NCI-H1436 treated with DMSO at 0.1 percent for 48 hours (cell line): ENCODE measurements around the gene ZNF385C.

Experiments
- DNase-seq: peaks from one replicate; lab custom pipeline; 2025; lab: John Stamatoyannopoulos, UW

Gene ZNF385C

DNA sequence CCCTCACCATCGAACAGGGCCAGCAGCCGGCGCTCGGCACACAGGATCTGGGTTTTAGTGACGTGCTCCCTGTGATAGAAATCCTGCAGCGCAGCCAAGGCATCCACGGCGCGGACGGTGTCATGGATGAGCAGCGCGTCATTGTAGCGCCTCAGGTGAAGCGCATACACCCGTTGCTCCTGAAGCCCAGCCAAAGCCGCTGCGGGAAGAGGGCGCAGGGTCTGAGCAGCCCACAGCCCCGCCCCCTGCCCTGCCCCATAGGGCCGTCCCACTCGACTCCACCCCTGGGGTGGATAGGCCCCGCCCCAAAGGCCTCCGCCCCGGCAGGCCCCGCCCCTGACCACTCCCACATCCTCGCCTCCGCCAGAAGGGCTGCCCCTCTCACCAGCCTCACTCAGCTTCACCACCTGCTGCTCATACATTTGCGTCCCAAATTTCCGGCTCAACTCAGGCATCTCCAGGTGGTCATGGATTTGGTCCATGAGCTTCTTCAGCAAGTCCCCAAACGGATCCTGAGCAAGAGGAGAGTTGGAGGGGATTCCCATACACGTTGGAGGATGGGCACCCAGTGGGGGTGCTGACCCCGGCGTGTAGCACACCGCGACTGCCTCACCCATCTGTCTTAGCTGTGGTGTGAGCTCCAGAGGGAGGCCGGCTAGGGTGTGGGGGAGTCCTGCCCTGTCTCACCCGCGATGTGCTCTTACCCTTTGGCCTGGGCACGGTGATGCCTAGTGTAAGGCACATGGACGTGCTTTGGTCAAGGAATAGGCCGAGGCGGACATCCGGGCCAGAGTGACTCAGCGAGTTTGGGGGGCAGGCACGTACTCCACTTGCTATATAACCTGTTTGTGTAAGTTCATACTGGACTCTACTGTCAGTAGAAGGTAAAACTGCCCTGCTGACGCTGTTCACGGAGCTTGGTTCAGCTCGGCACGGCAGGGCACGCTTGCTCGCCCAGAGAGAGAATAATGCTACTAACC is 9.6 kb upstream of the ZNF385C start:
- no peak for DNase-seq

DNA sequence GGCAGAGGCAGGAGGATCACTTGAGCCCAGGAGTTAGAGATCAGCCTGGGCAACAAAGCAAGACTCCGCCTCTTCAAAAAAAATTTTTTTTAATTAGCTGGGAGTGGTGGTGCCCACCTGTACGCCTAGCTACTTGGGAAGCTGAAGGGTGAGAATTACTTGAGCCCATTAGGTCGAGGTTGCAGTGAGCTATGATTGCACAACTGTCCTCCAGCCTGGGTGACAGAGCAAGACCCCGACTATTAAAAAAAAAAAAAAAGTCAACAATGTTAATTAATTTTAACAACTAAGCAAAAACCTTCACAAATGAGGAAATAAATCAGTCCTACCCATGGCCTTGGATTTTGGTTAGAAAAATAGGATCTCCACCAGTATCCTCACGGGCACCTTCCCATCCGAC is 8.9 kb upstream of the ZNF385C start:
- DNase-seq, result no peak

DNA sequence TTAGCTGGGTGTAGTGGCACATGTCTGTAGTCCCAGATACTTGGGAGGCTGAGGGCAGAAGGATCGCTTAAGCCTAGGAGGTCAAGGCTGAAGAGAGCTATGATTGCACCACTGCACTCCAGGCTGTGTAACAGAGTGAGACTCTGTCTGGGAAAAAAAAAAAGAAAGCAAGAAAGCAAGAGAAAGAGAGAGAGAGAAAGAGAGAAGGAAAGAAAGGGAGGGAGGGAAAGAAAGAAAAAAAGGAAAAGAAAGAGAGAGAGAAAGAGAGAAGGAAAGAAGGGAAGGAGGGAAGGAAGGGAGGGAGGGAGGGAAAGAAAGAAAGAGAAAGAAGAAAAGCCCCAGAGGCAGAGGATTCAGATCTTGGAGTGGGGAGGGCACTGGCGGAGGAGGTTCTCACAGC is 7.7 kb upstream of the ZNF385C start:
- no peak for DNase-seq

DNA sequence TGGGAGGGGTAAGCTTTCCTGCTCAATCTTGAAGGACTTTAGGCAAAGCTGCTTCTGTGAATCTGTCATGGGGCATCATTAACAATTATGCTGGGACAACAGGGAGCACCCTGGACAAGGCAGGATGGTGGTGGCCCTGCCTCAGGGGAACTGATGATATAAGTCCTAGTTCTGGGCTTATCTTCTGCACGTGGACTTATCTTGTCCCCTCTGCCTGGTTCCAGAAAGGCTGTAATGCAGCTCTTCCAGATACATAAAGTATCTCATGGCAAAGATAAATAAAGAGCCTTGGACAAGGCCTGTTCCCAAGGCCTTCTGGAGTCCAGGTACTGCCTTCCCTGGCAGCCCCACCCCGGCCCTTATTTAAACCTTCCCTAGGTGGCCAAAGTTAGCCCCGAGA is 6.0 kb upstream of the ZNF385C start:
- DNase-seq, result no peak

DNA sequence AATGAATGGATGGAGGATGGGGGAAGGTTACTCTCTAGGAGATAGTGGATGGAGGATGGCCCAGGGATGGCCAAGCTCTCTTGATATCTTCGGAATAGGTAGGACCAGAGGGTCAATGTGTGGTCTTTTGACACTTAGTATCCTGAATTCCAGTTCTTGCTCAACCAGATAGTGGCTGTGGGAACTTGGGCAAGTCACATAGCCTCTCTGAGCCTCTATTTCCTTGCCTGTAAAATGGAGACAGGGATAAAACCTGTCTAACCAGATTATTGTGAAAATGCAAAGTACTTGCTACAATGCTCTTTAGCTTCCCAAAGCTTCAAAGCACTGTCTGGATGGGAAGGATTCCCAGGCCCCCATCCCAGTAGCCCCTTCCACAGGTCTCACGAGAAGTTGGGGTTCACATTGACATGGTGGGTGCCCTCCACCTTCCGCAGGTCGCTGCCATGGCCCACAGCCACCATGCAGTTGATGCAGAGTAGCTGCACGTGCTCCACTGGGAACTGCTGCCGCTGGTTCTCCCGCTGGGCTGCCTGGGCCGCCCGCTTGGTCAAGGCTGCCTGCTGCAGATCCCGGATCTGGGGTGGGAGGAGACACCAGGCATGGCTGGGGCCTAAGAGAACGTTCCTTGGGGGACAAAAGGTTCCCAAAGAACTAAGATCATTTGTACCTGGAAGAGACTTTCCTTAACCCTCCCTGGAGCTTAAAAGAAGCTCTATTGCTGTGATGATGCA is 5.1 kb upstream of the ZNF385C start:
- no peak for DNase-seq

DNA sequence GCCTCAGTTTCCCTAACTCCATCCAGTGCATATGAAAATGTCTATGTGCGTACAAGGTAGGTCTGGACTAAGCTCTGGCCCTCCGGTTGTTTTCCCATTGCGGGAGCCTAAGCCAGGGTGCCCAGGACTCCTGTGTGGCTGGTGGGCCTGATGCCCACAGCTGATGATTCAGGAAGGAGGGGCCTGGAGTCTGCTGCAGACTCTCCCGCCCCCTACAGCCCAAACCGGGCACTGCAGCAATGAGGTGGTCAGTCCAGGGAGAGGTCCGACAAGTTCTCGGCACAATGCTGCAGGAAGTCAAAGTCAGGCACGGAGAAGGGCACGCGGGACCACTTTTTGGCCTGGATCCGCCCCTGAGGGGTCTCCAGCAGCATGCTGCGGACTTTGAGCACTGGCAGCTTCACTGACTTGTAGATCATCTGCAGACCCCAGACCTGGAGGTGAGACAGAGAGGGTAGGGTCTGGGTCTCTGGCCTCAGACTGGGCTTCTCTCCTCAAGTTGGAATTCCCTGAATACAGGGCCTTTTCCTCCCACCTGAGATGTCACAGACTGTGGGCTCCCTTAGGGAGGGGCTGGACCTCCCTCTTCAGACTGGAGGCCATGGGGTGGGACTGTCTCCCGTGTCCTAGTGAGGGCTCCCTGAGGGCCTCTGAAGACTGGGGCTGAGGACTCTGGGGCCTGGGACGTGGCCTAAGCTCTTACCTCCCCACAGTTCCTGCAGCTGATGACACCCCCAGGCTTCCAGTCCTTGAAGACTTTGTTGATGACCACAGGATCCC is 3.4 kb upstream of the ZNF385C start:
- no peak for DNase-seq

DNA sequence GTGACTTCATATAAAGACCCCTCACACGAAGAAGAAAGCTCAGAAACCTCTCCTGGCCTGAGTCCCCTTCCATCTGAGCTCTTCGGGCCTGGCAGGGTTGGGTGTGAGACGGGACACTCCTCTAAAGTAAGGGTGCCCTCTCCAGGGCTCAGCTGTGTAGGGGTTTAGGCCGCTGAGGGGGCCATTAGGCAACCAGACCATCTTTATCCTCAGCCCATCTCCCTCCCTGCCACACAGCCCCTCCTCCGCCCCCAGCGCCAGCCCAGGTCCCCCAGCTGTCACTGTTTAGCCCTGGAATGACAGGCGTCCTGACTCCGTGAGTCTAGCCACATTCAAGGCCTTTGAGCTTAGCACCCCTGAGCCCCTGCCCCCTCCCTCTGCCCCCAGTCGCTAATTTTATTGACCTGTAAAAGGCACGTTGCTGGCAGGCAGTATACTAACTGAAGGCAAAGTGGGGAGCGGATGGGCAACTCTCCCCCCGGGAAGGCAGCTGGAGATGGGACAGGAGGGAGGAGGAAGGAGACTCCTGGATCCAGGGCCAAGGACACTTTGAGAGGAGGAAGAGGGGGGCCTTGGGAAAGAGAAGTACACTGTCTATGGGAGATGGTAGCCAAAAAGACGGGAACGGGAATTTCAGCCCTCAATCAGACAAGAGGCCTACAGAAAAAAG is 592 bp upstream of the ZNF385C start:
- DNase-seq, result no peak

DNA sequence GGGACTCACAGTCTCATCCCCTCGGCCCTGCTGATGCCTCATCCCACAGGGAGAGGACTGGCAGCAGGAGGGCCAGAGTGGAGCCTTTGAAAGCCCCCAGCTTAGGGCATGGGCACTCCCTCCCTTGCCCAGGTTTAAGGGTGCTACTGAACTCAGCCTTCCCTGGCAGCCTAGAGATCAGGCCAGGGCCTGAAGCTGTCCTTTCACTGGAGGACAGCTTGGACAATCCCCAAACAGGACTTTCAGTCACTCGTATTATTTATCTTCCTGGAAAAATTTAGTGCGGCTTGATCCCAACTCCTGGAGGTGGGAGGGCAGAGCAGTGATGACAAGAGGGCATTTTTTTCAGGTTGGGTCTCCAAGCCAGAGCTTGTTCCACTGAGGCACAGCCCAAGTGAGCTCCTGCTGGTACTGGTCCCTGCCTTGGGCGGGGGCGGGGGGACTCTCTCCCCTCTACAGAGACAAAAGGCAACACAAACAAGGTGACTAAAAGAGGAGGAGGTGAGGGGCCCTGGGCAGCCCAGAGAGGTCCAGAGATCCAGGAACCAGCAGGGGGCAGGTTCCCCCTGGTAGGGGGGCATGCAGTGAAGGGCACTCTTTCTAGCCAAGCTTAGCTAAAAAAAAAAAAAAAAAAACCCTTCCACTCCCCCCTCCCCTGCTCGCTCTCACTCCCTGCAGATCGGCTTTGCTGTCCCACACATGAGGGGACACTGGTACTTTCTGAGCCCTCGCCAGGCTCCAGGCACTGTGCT is 1.7 kb downstream of the ZNF385C start:
- DNase-seq, result no peak

DNA sequence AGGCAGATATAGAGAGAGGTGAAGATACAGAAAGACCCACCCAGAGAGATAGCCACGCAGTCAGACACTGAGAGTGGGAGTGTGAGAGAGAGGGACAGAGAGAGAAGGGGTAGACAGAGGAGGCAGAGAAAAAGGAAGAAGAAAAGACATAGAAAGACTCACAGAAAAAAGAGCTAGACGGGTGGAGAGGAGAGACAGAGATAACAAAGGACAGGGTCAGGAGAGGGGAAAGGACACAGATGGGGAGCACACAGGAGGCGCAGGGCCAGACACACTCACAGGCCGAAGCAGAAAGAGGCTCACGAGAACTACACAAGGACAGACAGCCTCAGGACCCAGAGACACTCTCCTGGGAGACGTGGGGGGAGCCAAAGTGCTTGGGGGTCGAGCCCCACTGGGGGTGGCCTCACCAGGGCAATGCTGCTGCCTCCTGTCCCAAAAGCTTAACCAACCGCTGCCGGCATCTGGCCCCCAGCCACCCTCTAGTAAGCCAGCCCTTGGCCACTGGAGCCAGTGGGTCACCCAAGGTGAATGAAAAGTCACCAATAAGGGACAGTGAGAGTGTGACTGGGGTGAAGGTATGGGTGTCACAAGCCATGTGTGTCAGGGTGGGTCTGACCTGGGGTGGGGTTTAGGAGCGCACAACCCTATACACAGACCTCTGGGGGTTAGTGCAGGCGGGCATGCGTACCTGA is 3.8 kb downstream of the ZNF385C start:
- no peak for DNase-seq

DNA sequence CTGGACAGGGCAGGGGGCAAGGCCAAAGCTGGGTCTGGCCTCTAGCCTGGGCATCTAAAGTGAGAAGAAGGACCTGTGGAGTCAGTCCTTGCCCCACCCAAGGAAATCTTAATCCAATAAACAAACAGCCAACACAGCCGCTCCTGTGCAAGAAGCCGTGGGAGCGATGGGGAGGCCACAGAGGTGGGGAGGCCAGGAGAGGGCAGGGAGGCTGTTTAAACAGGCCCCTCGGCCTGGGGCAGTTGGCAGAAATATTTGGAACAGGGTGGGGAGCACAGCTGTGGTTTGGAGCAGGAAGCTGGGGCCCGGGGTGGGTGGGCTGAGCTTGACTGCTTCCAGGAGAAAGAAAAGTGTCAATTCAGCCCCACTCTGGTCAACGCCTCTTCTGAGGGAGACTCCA is 5.3 kb downstream of the ZNF385C start:
- no peak for DNase-seq

DNA sequence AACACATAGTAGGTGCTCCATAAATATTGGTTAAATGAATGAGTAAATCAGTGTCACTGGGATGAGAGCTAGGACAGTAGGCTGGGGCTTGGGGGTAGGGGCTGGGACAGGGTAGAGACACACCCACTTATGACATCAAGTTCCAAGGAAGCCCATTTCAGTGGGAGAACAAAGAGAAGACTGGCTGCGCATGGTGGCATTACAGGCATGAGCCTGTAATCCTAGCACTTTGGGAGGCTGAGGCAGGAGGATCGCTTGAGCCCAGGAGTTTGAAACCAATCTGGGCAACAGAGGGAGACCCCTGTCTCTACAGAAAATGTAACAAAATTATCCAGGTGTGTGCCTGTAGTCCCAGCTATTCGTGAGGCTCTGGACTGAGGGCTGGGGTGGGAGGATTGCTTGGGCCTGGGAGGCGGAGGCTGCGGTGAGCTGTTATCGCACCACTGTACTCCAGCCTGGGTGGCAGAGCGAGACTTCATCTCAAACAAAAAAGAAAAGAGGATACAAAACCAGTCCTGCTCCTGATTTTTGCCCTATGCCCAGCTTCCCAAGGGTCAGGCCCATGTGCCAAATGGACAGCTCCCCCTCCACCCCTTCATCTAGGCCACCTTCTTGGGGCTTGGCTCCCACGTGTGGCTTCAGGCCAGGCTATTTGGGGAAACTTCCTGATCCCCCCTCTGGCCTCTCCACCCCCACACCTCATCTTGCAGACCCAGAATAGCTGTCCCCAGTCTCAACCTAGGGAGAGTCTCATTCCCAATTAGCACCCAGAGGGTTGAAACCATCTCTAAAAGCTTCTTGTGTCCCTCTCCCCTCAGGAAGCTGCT is 7.1 kb downstream of the ZNF385C start:
- no peak for DNase-seq

DNA sequence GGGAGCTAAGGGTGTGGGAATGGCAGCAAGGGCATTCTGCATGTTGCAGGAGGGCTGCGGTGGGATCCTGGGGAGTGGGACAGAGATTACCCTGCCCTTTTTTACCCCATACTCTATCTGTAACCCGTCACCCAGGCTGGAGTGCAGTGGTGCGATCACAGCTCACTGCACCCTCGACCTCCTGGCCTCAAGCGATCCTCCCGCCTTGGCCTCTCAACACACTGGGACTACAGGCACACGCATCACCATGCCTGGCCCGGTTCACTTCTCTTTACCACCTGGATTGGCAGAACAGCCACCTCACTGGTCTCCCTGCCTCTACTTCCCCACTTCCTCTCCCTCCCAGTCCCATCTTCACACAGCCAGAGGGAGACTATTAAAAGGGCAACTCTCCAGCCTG is 9.5 kb downstream of the ZNF385C start:
- DNase-seq, result no peak

DNA sequence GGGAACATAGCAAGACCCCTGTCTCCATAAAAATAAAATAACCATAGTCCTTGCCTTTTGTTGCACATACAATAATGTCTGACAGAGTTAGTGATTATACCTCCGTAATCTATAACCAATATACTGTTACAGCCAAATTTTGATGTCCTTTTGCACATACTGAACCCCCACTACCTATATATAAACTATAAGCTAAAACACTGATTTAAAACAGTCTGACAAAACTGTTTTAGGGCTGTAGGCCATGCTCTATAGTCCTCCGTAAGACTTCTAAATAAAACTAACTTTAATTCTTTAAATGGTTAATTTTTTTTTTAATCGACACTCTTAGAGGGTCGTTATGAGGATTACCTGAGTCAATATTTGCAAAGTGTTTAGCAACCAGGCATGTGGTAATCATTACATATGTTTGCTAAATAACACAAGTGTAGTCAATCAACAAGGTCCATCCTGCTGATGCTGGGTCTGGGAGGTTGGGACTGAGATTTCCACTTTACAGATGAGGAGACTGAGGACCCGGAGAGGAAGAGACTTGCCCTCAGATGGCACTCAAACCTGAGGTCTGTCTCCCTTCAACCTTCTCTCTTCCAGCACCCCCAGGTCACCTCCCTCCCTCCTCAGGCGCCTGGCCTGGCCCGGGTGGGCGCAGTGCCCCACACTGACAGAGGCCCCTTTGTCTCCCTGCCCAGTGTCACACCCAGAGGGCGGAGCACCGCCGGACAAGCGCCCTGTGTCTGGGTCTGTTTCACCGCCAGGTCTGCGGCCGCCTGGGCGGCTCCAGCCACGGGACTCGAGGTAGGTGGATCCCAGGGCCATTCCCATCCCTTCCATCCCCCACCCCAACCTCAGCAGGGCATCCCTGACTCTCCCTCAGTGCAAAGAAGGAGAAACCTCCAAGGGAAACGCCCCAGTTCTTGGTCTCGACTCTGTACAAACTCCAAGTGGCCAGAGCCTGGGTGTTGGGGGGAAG is 10.3 kb downstream of the ZNF385C start:
- no peak for DNase-seq

DNA sequence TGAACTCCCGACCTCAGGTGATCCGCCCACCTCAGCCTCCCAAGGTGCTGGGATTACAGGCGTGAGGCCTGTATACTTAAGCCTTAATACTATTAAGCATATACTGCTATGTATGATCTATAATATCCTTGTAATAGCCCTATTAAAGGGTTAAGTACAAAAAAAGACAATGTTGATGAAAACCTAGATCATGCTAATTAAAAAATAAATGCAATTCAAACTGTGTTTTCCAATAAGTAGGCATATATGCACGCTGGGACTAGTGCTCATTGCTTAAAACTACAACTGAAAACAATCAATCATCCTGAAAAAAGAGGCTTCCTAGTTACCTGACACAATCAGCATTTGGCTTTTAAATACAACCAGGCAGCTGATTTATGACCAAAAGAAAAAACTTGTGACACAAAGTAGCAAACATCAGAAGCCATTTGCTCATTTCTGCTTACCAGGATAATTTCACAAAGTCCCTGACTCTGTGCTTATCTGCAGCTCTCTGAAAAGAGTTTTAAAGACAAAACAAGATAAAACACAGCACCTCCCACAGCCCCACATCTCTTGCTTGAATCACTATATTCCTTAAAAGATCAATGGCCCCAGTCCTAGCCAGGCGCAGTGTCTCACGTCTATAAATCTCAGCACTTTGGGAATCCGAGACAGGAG is 11.1 kb downstream of the ZNF385C start:
- no peak for DNase-seq

DNA sequence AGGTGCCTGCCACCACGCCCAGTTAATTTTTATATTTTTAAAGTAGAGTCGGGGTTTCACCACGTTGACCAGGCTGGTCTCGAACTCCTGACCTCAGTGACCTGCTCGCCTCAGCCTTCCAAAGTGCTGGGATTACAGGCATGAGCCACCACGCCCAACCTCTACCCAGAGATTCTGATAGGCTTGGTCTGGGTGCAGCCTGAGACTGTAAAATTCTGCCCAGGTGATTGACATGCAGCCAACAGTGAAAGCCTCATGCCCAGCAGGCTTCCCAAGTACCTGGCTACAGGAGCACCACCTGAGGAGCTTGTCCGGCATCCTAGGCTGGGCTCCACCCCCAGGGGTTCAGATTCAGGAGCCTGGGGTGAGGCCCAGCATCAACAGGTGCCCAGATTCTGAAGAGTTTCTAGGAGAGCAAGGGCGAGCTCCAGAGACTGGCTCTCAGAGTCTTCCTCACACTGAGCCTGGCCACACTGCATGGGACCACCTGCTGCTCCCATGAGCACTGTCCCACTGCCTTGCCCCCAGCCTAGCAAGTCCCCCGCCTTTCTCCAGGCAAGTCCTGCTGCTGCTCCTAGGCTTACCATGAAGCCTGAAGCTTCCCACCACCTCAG is 16.6 kb downstream of the ZNF385C start:
- no peak for DNase-seq

DNA sequence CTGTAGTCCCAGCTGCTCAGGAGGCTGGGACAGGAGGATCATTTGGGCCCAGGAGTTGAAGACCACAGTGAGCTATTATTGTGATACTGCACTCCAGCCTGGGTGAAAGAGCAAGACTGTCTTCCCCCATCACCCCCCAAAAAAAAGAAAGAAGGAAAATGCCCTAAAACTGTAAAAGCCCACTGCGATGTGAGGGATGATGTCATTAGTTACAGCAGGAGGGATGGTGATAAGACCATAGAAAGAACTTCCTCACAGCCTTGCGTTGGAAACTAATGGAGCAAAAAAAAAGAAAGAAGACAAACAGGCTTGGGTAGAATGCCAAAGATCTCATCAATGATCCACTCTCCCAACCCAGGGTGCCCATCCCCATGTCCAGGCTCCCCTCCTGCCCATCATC is 18.7 kb downstream of the ZNF385C start:
- DNase-seq, result no peak

DNA sequence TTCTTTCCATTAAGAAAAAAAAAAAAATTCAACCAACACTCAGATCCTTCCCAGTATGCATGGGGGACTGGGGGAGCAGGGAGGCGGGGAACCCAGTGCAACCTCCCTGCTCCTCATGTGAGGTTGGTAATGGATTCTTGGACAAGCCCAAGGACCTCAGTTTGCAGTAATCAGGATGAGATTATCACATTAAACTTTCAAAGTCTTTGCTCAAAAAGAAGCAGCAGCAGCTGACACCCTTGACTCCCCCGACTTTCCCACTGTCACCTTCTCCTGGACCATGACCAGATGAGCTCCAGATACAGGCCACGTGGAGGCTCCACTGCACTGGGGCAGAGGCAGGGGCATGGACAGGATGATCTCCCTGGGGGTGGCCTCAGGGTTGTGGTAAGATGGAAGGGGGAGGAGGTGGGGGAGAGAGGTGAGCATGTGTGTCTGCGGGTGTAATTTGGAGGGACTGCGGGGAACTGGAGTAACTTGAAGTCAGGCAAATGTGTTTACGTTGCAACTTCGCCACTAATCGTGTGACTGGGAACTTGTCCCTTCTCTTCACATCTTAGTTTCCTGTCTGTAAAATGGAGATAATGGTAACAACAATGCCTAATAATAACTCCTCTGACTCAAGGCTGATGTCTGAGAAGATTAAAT is 19.8 kb downstream of the ZNF385C start:
- DNase-seq, result no peak
